Urinary bladder (tissue), 4 donors: ENCODE results near the gene GCGR. TPM values are rescaled to one million over a fixed set of nuclear protein-coding genes. Genes with fewer than 3 reads are reported as not detected.

ENCODE experiments used
- DNase-seq: peaks from one replicate; pipeline ENCODE4 v3.0.0-alpha.2; 2015; ENCODE audit errors: extremely low spot score
- H3K27ac ChIP-seq: one replicate; pipeline ENCODE4 v1.5.1; 2013; ENCODE audit warnings: low read depth, mild to moderate bottlenecking, moderate library complexity
- H3K36me3 ChIP-seq: one replicate; pipeline ENCODE4 v1.6.1; 2013; ENCODE audit warnings: mild to moderate bottlenecking, moderate library complexity; ENCODE audit not compliant: insufficient read depth
- H3K4me1 ChIP-seq: one replicate; pipeline ENCODE4 v1.6.1; 2013; ENCODE audit warnings: mild to moderate bottlenecking, moderate library complexity; ENCODE audit not compliant: insufficient read depth
- H3K4me3 ChIP-seq: one replicate; pipeline ENCODE4 v1.5.1; 2013; ENCODE audit warnings: low read depth, low read length
- WGBS: extraction: QIAGEN DNeasy Blood & Tissue Kit; methylation state at CpG from one replicate; pipeline ENCODE4 v1.1.7; 2013; 5-methylcytosine and 5-hydroxymethylcytosine counted together
- polyA plus RNA-seq: library from polyadenylated mRNA; stranded (reverse); fragments of 200-250 nt; gene quantifications from one replicate; pipeline ENCODE4 v1.2.3, GENCODE V29; 2013
- total RNA-seq: library from RNA; depleted of rRNA; stranded (reverse); fragments of >200 nt; gene quantifications from one replicate; pipeline ENCODE4 v1.2.3, GENCODE V29; 2014
- donor health status: healthy with polysubstance abuse.
- donor health status: healthy.

Gene GCGR
- total and polyA plus RNA-seq, 2 donors: 0.16 TPM; not detected in 1

- H3K27ac ChIP-seq: no peak overlapping the region
- H3K4me3 ChIP-seq: no peak overlapping the region
- no peaks in the 10 kb centered on the region for H3K36me3 ChIP-seq
- no peak for DNase-seq
- WGBS: 26% methylated on average over 13 of the region's 13 CpGs
- H3K4me1 ChIP-seq: no peaks in the 10 kb centered on the region
These were observed 15.8 kb downstream of the GCGR start for GRCh38 chr17:81819708-81820107.

- no peak overlapping the region for H3K4me3 ChIP-seq
- H3K27ac ChIP-seq: no peak overlapping the region
- no peak for DNase-seq
- H3K36me3 ChIP-seq: no peaks in the 10 kb centered on the region
- H3K4me1 ChIP-seq: no peaks in the 10 kb centered on the region
- WGBS: 84% methylated on average over 8 of the region's 8 CpGs
These were observed 17.2 kb downstream of the GCGR start for GRCh38 chr17:81821147-81821546.

DNA sequence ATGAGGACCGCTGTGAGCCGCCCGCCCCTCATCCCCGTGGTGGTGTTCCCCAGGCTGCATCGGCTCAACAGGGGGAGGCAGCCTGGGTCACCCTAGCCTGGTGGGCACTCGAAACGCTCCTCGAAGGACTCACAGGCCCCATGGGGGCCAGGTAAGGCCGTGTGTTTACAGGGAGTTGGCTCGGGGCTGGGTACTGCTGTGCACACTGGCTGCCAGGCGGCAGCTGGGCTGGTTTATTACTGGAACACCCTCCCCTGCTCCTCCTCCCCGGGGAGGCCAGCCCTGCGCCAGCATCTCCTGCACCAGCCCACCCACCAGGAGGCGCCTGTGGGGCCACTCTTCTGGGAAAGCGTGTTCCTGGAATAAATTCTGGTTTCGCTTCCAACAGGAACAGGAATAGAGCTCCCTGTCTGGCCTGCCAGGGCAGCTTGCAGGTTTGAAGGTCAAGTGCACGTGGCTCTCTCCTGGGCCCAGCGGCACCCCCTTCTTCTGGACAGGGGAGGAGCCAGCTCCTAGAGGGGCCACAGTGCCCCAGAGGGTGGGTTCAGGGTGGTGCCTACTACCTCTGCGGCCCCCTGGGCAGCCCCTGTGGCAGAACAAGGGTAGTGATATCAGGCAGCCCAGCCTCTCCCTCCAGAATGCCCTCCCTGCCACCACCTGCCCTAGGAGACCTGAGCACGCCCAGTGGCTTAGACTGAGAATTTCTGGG, 17.8 kb downstream of the GCGR start:
- Histone ChIP-seq H3K36me3 (no peaks in the 10 kb centered on the region), H3K4me1 (no peaks in the 10 kb centered on the region), H3K4me3 (no peak overlapping the region), H3K27ac (no peak overlapping the region)
- 39% methylated on average over 20 of the region's 20 CpGs for WGBS
- DNase-seq: no peak

- DNase-seq: no peak
- Histone ChIP-seq H3K36me3 (no peaks in the 10 kb centered on the region), H3K4me3 (no peak overlapping the region), H3K27ac (no peak overlapping the region), H3K4me1 (no peaks in the 10 kb centered on the region)
- WGBS: 85% methylated on average over 8 of the region's 8 CpGs
These were observed 18.3 kb downstream of the GCGR start for GRCh38 chr17:81822312-81822637.

DNA sequence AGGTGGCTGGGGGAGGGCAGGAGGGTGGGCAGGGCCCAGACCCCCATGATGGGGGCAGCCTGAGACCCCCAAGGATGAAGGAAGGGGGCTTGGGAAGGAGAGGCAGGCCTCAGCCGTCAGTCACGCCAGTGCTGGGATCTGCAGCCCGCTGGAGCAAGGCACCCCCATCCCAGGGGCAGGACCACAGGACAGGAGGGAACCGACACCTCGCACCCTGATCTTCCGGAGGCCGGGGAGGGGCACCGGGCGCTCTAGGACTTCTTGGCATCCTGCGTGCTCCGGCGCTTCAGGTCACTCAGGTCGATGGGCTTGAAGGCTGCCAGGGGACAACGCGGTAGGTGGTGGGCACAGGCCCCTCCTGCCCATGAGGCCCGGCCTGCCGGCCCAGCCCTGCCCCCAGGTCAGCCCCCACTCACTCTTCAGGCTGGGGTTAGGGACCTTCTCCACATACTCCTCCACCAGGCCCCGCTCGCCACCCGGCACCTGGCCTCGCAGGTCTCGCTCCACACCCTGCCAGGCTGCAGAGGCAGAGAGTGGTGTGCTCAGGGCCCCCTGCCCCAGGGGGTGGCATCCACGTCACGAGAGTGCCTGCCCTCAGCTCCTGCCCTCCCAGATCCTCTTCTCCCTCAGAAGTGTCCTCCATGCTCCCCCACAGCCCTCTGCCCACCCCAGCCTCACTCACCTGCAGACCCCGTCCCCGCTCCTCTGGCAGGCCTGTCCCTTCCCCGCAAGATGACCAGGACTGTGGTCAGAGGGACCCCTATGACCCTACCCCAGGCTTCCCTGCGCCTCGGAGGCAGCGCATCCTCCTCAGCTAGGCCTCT, 19.3 kb downstream of the GCGR start:
- Histone ChIP-seq H3K36me3 (no peaks in the 10 kb centered on the region), H3K27ac (no peak overlapping the region), H3K4me1 (no peaks in the 10 kb centered on the region), H3K4me3 (no peak overlapping the region)
- 93% methylated on average over 30 of the region's 30 CpGs for WGBS
- no peak for DNase-seq

- 88% methylated on average over 33 of the region's 33 CpGs for WGBS
- no peak overlapping the region for H3K27ac ChIP-seq
- no peak overlapping the region for H3K4me3 ChIP-seq
- H3K4me1 ChIP-seq: no peaks in the 10 kb centered on the region
- DNase-seq: no peak
- H3K36me3 ChIP-seq: no peaks in the 10 kb centered on the region
These were observed 20.0 kb downstream of the GCGR start for GRCh38 chr17:81823820-81824550.

DNA sequence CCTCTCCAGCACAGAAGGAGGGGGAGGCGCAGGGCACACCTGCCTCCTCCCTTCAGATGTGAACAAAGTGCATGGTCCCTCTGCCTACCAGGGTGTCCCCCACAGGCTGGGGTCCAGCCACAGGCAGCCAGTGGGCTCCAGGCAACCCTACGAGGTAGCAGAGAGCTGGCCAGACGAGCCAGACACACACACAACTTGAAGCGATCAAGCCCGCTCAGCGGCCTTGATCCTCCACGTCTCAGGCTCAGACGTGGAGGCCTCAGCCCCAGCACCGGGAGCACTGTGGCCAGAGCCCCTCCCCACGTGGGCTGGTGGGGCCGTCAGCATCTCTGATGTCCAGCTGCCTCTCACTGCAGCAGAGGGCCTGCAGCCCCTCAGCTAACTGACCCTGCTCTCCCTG, 20.6 kb downstream of the GCGR start:
- Histone ChIP-seq H3K4me3 (no peak overlapping the region), H3K4me1 (no peaks in the 10 kb centered on the region), H3K36me3 (no peaks in the 10 kb centered on the region), H3K27ac (no peak overlapping the region)
- WGBS: 84% methylated on average over 11 of the region's 11 CpGs
- no peak for DNase-seq

- no peak overlapping the region for H3K27ac ChIP-seq
- no peaks in the 10 kb centered on the region for H3K4me1 ChIP-seq
- H3K4me3 ChIP-seq: no peak overlapping the region
- DNase-seq: no peak
- H3K36me3 ChIP-seq: no peaks in the 10 kb centered on the region
- 75% methylated on average over 11 of the region's 11 CpGs for WGBS
These were observed 22.0 kb downstream of the GCGR start for GRCh38 chr17:81825841-81826466.

DNA sequence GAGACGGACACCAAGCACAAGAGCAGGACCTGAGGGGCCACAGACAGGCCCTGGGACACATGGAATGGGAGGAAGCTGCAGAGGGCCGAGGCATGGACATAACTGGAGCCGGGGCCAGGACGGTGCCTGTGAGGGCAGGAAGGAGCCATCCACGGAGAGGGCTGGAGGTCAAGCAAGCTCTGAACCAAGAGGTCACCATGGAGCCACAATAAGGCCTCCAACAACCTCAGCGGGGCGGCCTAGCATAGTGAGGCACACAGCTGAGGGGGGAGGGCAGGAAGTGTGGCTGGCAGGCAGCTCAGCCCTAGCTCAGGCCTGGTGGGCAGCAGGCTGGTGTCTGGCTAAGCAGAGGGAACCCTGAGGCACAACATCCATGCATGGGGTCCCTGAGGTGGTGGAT, 24.7 kb downstream of the GCGR start:
- Histone ChIP-seq H3K27ac (no peak overlapping the region), H3K4me3 (no peak overlapping the region), H3K4me1 (no peaks in the 10 kb centered on the region), H3K36me3 (no peaks in the 10 kb centered on the region)
- no peak for DNase-seq
- 75% methylated on average over 7 of the region's 7 CpGs for WGBS

DNA sequence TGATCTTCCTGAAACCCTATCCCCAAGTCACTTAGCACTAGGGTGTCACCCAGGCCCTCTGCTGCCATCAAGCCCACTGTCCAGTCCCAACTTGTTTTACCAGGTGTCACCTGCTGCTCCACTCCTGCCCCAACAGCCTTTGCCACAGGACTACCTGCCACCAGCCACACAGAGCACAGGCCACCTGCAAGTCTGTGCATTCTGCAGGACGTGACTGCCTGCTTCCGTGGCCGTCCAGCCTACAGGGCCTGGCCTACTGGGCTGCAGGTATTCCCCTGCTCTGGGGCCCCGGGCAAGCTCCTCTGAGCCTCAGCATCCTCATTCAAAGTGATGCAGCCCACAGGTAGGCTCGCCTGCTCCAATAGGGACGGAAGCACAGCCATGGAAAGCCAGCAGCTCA, 25.9 kb downstream of the GCGR start:
- Histone ChIP-seq H3K36me3 (no peaks in the 10 kb centered on the region), H3K4me1 (no peaks in the 10 kb centered on the region)
- 88% methylated on average over 6 of the region's 6 CpGs for WGBS

GRCh38 chr17:81831563-81831956, 27.6 kb downstream of the GCGR start:
- WGBS: 91% methylated on average over 7 of the region's 7 CpGs
- DNase-seq: no peak
- Histone ChIP-seq H3K27ac (no peak overlapping the region), H3K4me1 (no peaks in the 10 kb centered on the region), H3K36me3 (no peaks in the 10 kb centered on the region), H3K4me3 (no peak overlapping the region)

More for the DNA sequence above, 25.9 kb downstream of the GCGR start:
- no peak overlapping the region for H3K4me3 ChIP-seq
- no peak for DNase-seq
- H3K27ac ChIP-seq: no peak overlapping the region

GRCh38 chr17:81831957-81832607, 28.1 kb downstream of the GCGR start:
- Histone ChIP-seq H3K4me1 (no peaks in the 10 kb centered on the region), H3K4me3 (peak overlapping the region; percentile 88), H3K36me3 (no peaks in the 10 kb centered on the region), H3K27ac (no peak overlapping the region)
- DNase-seq: no peak
- WGBS: 35% methylated on average over 18 of the region's 18 CpGs

DNA sequence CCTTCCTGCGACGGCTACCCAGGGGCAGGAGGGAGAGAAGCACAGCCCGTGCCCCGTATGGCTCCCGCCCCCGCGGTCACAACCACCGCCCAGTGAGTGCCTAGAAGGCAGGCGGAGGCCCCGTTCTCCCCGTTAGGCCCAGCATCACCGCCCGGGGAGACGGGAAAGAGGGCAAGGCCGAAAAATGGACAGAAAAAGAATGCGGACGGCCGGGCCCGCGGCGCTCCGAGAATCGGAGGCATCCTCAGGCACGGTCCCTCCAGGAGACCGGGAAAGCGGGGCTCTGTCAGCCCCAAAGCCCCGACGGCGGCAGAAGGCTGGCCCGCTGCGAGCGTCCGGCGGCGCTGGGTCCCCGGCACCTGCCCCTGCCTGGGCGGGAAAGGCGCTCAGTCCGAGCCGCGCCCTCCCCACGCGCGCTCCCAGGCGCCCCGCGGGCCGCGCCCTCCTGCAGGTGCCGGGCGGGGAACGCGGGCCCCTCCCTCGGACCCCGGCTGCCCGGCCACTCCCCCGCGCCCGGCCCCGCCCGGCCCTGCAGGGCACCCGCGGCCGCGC, 28.7 kb downstream of the GCGR start:
- H3K4me3 ChIP-seq: peak overlapping the region; percentile 88
- H3K27ac ChIP-seq: peak overlapping the region; percentile 73
- WGBS: under 1% methylated on average over 65 of the region's 65 CpGs
- H3K4me1 ChIP-seq: no peaks in the 10 kb centered on the region
- no peak for DNase-seq
- no peaks in the 10 kb centered on the region for H3K36me3 ChIP-seq
